DND-41 (cell line): ENCODE measurements around the gene GAS2.

Source experiments
- EZH2 ChIP-seq: IDR thresholded peaks from 3 replicates; pipeline ENCODE4 v1.6.1; 2012; ENCODE audit warnings: borderline replicate concordance, low read depth, mild to moderate bottlenecking, moderate library complexity, low read length, inconsistent platforms; ENCODE audit not compliant: severe bottlenecking
- TF ChIP-seq, protein P1 (sequence below): IDR thresholded peaks from 2 replicates; pipeline ENCODE4 v1.5.1; 2012; ENCODE audit warnings: borderline replicate concordance, low read length, moderate library complexity, mild to moderate bottlenecking; ENCODE audit not compliant: poor library complexity, severe bottlenecking; ENCODE audit errors: extremely low read depth

GRCh38 chr11:22666325-22666687, at the start of gene GAS2:
- TF ChIP-seq, protein P1, sequence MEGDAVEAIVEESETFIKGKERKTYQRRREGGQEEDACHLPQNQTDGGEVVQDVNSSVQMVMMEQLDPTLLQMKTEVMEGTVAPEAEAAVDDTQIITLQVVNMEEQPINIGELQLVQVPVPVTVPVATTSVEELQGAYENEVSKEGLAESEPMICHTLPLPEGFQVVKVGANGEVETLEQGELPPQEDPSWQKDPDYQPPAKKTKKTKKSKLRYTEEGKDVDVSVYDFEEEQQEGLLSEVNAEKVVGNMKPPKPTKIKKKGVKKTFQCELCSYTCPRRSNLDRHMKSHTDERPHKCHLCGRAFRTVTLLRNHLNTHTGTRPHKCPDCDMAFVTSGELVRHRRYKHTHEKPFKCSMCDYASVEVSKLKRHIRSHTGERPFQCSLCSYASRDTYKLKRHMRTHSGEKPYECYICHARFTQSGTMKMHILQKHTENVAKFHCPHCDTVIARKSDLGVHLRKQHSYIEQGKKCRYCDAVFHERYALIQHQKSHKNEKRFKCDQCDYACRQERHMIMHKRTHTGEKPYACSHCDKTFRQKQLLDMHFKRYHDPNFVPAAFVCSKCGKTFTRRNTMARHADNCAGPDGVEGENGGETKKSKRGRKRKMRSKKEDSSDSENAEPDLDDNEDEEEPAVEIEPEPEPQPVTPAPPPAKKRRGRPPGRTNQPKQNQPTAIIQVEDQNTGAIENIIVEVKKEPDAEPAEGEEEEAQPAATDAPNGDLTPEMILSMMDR = no peak
- no peak for TF ChIP-seq EZH2
